GM06990 (cell line): ENCODE measurements around the gene PDSS1.

Experiments used
- DNase-seq: peaks from one replicate; pipeline ENCODE4 v3.0.0-alpha.2; 2011; ENCODE audit not compliant: insufficient read length; ENCODE audit errors: extremely low read depth
- H3K27me3 ChIP-seq: replicated peaks from 2 replicates; pipeline ENCODE4 v1.6.0; 2011; ENCODE audit warnings: low read length; ENCODE audit not compliant: control insufficient read depth, insufficient read depth
- H3K36me3 ChIP-seq: 2 replicates; pipeline ENCODE4 v1.5.1; 2011; ENCODE audit warnings: low read length; ENCODE audit not compliant: control insufficient read depth, insufficient read depth
- H3K4me3 ChIP-seq: replicated peaks from 2 replicates; pipeline ENCODE4 v1.5.1; 2011; ENCODE audit warnings: low read depth, mild to moderate bottlenecking, control low read depth, low read length
- CTCF ChIP-seq: IDR thresholded peaks from 2 replicates; pipeline ENCODE4 v1.5.1; 2011; ENCODE audit warnings: low read length, control low read depth, mild to moderate bottlenecking, inconsistent platforms; ENCODE audit not compliant: insufficient read depth, poor library complexity, severe bottlenecking

Gene PDSS1

GRCh38 chr10:26743841-26744240, 46.3 kb downstream of the PDSS1 start:
- no peak overlapping the region for H3K4me3 ChIP-seq
- no peak for DNase-seq
- no peaks in the 10 kb centered on the region for H3K27me3 ChIP-seq
- H3K36me3 ChIP-seq = no peaks in the 10 kb centered on the region; the same call in 1 of the 2 replicates
- no peak for TF ChIP-seq CTCF

GRCh38 chr10:26746061-26746460, 48.6 kb downstream of the PDSS1 start:
- Histone ChIP-seq H3K36me3 (no peaks in the 10 kb centered on the region; the same call in 1 of the 2 replicates), H3K27me3 (no peaks in the 10 kb centered on the region), H3K4me3 (no peak overlapping the region)
- no peak for TF ChIP-seq CTCF
- DNase-seq = no peak

- DNase-seq = peak; percentile 49
- Histone ChIP-seq H3K4me3 (peak overlapping the region; percentile 34; the same call in 1 of the 2 replicates), H3K36me3 (no peaks in the 10 kb centered on the region), H3K27me3 (no peaks in the 10 kb centered on the region)
- TF ChIP-seq CTCF = no peak
Observed at GRCh38 chr10:26755443-26755903, 58.0 kb downstream of the PDSS1 start.

- H3K36me3 ChIP-seq = no peaks in the 10 kb centered on the region; the same call in 1 of the 2 replicates
- no peak overlapping the region for H3K4me3 ChIP-seq
- no peaks in the 10 kb centered on the region for H3K27me3 ChIP-seq
- no peak for TF ChIP-seq CTCF
- DNase-seq = no peak
Observed at GRCh38 chr10:26759008-26759407, 61.5 kb downstream of the PDSS1 start.

- DNase-seq = no peak
- H3K36me3 ChIP-seq = no peaks in the 10 kb centered on the region; the same call in 1 of the 2 replicates
- TF ChIP-seq CTCF = no peak
- no peaks in the 10 kb centered on the region for H3K27me3 ChIP-seq
- no peak overlapping the region for H3K4me3 ChIP-seq
Observed at GRCh38 chr10:26765549-26765948, 68.0 kb downstream of the PDSS1 start.

GRCh38 chr10:26770069-26770468, 72.6 kb downstream of the PDSS1 start:
- TF ChIP-seq CTCF = no peak

More at GRCh38 chr10:26770069-26770468, 72.6 kb downstream of the PDSS1 start:
- Histone ChIP-seq H3K4me3 (no peak overlapping the region), H3K36me3 (no peaks in the 10 kb centered on the region; the same call in 1 of the 2 replicates), H3K27me3 (no peaks in the 10 kb centered on the region)
- DNase-seq = no peak
